HepG2 (cell line): ENCODE measurements around the gene KCTD13. TPM values are rescaled to one million over a fixed set of nuclear protein-coding genes. Genes with fewer than 3 reads are reported as not detected.

Experiments used
- ATAC-seq: fragments of 200-7000 bp; cut with Tn5 transposase; 3 replicates; pipeline ENCODE4 v1.9.1; 2020; ENCODE audit warnings: mild to moderate bottlenecking, moderate library complexity
- BruUV-seq: library from RNA; stranded (reverse); fragments of 400-500 nt; replicated peaks from 2 replicates; lab custom pipeline; 2021; lab: Mats Ljungman, UMichigan
- CTCF ChIA-PET: fragments of 300-600 bp; formaldehyde crosslinking; extraction: SDS; loops from one replicate; lab custom pipeline; 2021; ENCODE audit warnings: low total read pairs, inconsistent platforms, low intra/inter-chr PET ratio; lab: Yijun Ruan, JAX
- POLR2A ChIA-PET: fragments of 350-600 bp; sonication (Branson Sonifier 250); formaldehyde crosslinking; loops from one replicate; lab custom pipeline; 2020; ENCODE audit warnings: antibody characterized with exemption, inconsistent platforms; lab: Yijun Ruan, JAX
- DNase-seq: peaks from one replicate; pipeline ENCODE4 v3.0.0-alpha.2; 2015; ENCODE audit warnings: low spot score
- FAIRE-seq: peaks from 3 replicates; lab custom pipeline; 2011; peaks lifted over from hg19 to GRCh38; lab: Jason Lieb, UNC
- H2AFZ ChIP-seq: one replicate; pipeline ENCODE4 v1.6.1; 2011; ENCODE audit warnings: low read length, inconsistent platforms
- H3K27ac ChIP-seq: fragments of 300-600 bp; 3 replicates; pipeline ENCODE4 v1.8.0; 2011; ENCODE audit warnings: mixed run types, mild to moderate bottlenecking, mixed read lengths, low read length, inconsistent platforms; ENCODE audit not compliant: insufficient read depth; ENCODE audit errors: extremely low read length
- H3K27me3 ChIP-seq, 2 experiments: fragments of 200-600 bp in 1 of 2; 2 replicates in 1 of 2; 3 replicates in 1 of 2; pipeline versions ENCODE4 v1.6.0 to v1.8.0; 2011; ENCODE audit warnings: low read length in 2 of 2, mild to moderate bottlenecking in 2 of 2, moderate library complexity in 2 of 2, inconsistent platforms in 1 of 2; ENCODE audit not compliant: insufficient read depth in 2 of 2, control insufficient read depth in 1 of 2
- H3K36me3 ChIP-seq, 2 experiments: fragments of 200-600 bp in 1 of 2; replicated peaks in 1 of 2; 2 replicates in 1 of 2; 3 replicates in 1 of 2; pipeline versions ENCODE4 v1.5.1 to v1.8.0; 2011; ENCODE audit warnings: low read length in 2 of 2, inconsistent platforms in 1 of 2; ENCODE audit not compliant: insufficient read depth in 2 of 2, control insufficient read depth in 1 of 2
- H3K4me1 ChIP-seq: 2 replicates; pipeline ENCODE4 v1.5.1; 2012; ENCODE audit warnings: low read length, inconsistent platforms; ENCODE audit not compliant: insufficient read depth
- H3K4me2 ChIP-seq: 2 replicates; pipeline ENCODE4 v1.6.0; 2011; ENCODE audit warnings: low read depth, low read length, inconsistent platforms
- H3K4me3 ChIP-seq, 3 experiments: fragments of 200-600 bp in 1 of 3; sonication (generic), shearing (Covaris generic) in 1 of 3; replicated peaks in 1 of 3; 2 replicates each; pipeline ENCODE4 v1.5.1; 2011 to 2016; ENCODE audit warnings: low read length in 3 of 3, inconsistent platforms in 2 of 3, low read depth in 2 of 3, mild to moderate bottlenecking in 2 of 3, control low read depth in 1 of 3, mixed read lengths in 1 of 3; ENCODE audit not compliant: insufficient read depth in 1 of 3
- H3K79me2 ChIP-seq: one replicate; pipeline ENCODE4 v1.6.1; 2011; ENCODE audit warnings: low read length, inconsistent platforms; ENCODE audit not compliant: insufficient read depth
- H3K9ac ChIP-seq: 2 replicates; pipeline ENCODE4 v1.6.0; 2011; ENCODE audit warnings: mild to moderate bottlenecking, low read depth, low read length, inconsistent platforms; ENCODE audit not compliant: insufficient read depth
- H3K9me3 ChIP-seq: 2 replicates; pipeline ENCODE4 v1.5.1; 2012; ENCODE audit warnings: mild to moderate bottlenecking, low read length
- H4K20me1 ChIP-seq: 2 replicates; pipeline ENCODE4 v1.6.0; 2011; ENCODE audit warnings: inconsistent platforms, mild to moderate bottlenecking, low read length, moderate library complexity; ENCODE audit not compliant: insufficient read depth
- CEBPG ChIP-seq: IDR thresholded peaks from 2 replicates; pipeline ENCODE4 v1.6.1; 2016
- FLYWCH1 ChIP-seq: sonication (generic); formaldehyde crosslinking; IDR thresholded peaks from 2 replicates; pipeline ENCODE4 v1.8.1; 2023; ENCODE audit warnings: mild to moderate bottlenecking, missing genetic modification reagents
- ZKSCAN1 ChIP-seq: fragments of 150-350 bp; IDR thresholded peaks from 2 replicates; pipeline ENCODE4 v1.6.1; 2014; ENCODE audit warnings: low read length
- ZNF614 ChIP-seq: IDR thresholded peaks from 2 replicates; pipeline ENCODE4 v1.6.1; 2018; ENCODE audit warnings: missing biosample characterization, missing genetic modification reagents, inconsistent platforms, borderline replicate concordance
- ZNF674 ChIP-seq: sonication (generic); formaldehyde crosslinking; IDR thresholded peaks from 2 replicates; pipeline ENCODE4 v1.5.0; 2020; ENCODE audit warnings: low read depth, mild to moderate bottlenecking, missing genetic modification reagents
- WGBS: methylation state at CpG from one replicate; pipeline ENCODE4 v1.1.6; 2017; ENCODE audit warnings: low lambda C conversion rate; 5-methylcytosine and 5-hydroxymethylcytosine counted together
- in situ Hi-C: cut with HindIII; loops from 2 replicates; pipeline ENCODE4 v1.10.0; 2017; ENCODE audit warnings: low pct_unique_long_range_greater_than_20kb; ENCODE audit not compliant: extremely low pct_ligation_motif_present
- intact Hi-C: fragments of 100-400 bp; cut with micrococcal nuclease; formaldehyde crosslinking; loops from one replicate; pipeline ENCODE4 v1.10.0; 2022; ENCODE audit not compliant: unreplicated experiment
- polyA plus RNA-seq, 8 experiments: library from polyadenylated mRNA; depleted of rRNA in 3 of 8; stranded (reverse) in 7 of 8; unstranded in 1 of 8; fragments of >200 nt; fragmentation: Illumina TruSeq in 4 of 8; extraction: Trizol in 4 of 8; gene quantifications; 2 replicates each; pipeline versions ENCODE4 v1.2.1 to v1.2.3, GENCODE V29; 2011 to 2016; ENCODE audit warnings: low read depth in 4 of 8, missing spikeins in 1 of 8, mixed read lengths in 1 of 8; ENCODE audit not compliant: insufficient read depth in 1 of 8
- total RNA-seq, 5 experiments: library from RNA; depleted of rRNA; stranded (reverse); fragments of >200 nt; fragmentation: Illumina TruSeq; extraction: Trizol; gene quantifications; 2 replicates each; pipeline ENCODE4 v1.2.3, GENCODE V29; 2016; ENCODE audit warnings: low read depth in 1 of 5
- TF ChIP-seq, protein P1 (sequence below): sonication (generic); formaldehyde crosslinking; IDR thresholded peaks from 2 replicates; pipeline ENCODE4 v1.4.0; 2020; ENCODE audit warnings: missing genetic modification reagents, borderline replicate concordance
- TF ChIP-seq, protein P2 (sequence below): IDR thresholded peaks from 2 replicates; pipeline ENCODE4 v1.6.1; 2016; ENCODE audit warnings: low read depth, control low read depth
- TF ChIP-seq, protein P3 (sequence below): sonication (generic); formaldehyde crosslinking; IDR thresholded peaks from 2 replicates; pipeline ENCODE4 v1.4.0; 2020; ENCODE audit warnings: missing genetic modification reagents
- TF ChIP-seq, protein P4 (sequence below): sonication (generic); formaldehyde crosslinking; IDR thresholded peaks from 2 replicates; pipeline ENCODE4 v1.8.1; 2023; ENCODE audit warnings: missing genetic modification reagents, inconsistent platforms, borderline replicate concordance
- TF ChIP-seq, protein P5 (sequence below): sonication (generic); formaldehyde crosslinking; IDR thresholded peaks from 2 replicates; pipeline ENCODE4 v1.4.0; 2020; ENCODE audit warnings: missing genetic modification reagents, borderline replicate concordance

The KCTD13 gene
- total and polyA plus RNA-seq, 2 of the 13 experiments (the other 11 are each of a cell fraction or from before 2014, with no cell fraction given) = 6.3 to 14.7 TPM

DNA sequence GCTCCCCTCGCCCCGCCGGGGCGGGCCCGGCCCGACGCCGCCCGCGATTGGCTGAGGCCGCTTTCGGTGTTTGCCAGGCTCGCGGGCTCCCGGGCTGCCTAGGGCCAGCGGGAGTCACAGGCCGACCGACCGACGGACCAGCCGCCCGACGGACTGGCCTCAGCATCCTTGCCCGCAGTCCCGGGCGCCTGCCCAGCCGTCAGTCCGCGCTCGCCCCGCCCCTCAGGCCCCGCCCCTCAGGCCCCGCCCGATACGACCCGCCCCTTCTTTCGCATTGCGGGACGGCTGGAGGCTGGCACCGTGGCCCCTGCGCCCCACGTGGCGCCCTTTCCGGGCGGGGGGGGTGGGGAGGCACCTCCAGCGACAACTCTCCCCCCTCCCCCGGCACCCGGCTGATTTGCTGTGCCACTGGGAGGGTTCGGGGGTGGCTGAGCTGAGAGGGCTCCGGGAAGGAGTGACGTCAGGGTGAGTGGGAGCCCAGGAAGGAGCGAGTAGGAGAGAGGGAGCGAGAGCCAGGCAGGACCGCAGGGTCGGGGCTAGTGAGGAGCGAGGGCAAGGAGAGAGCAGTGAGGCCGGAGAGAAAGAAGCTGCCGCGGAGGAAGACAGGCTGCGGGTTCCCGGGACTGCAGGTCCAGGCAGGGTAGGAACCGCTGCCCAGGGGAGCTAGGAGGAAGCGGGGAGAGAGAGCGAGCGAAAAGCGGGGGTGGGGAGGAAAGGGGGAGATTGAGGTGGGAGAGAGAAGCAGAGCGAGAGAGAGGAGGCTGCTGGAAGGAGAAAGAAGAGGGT is 25.7 kb downstream of the KCTD13 start, which contains the start of gene ASPHD1:
TSS of gene ASPHD1 (plus strand) at position 387 of the 786 bp plus-strand sequence. CDS start 484 bp downstream, outside the sequence.
- FAIRE-seq = no peak
- peak within 1 kb of the TSS; percentile 84 to 99 (median 86) for H3K4me3 ChIP-seq
- H2AFZ ChIP-seq = no peak within 1 kb of the TSS
- peak within 1 kb of the TSS; percentile 99 for H3K4me2 ChIP-seq
- BruUV-seq = no TSS peak
- intact Hi-C loops (loop anchor here (2.0 to 5.0 kb wide), 2 partner anchors 37 to 62 kb away; partner anchors contain the start of genes CDIPT and TMEM219), in situ Hi-C loops (no loop called here)
- no peaks in the 10 kb centered on the region for H3K9me3 ChIP-seq
- ChIA-PET CTCF (no interaction called here), POLR2A (interaction anchor here (0.6 to 3.8 kb wide), 35 partner anchors 8 to 221 kb away, joined by 3 to 68 read pairs (median 7); partner anchors contain the start of genes ALDOA, CDIPT, KCTD13 and KIF22)
- no peaks in the 10 kb centered on the region; a peak in 1 of 5 replicates for H3K27me3 ChIP-seq
- DNase-seq = peak; percentile 86
- H4K20me1 ChIP-seq = peaks cover 5% of the 10 kb centered on the region; the same call in 1 of the 2 replicates
- ATAC-seq = peak; percentile 72
- peak within 1 kb of the TSS; percentile 71 for H3K27ac ChIP-seq
- H3K9ac ChIP-seq = peak within 1 kb of the TSS; percentile 83
- 1% methylated on average over 42 of the region's 67 CpGs for WGBS
- peaks cover 1 to 10% of the 10 kb centered on the region in 2 experiments; a peak in 2 of 5 replicates for H3K36me3 ChIP-seq
- peaks cover 19% of the 10 kb centered on the region for H3K79me2 ChIP-seq
- peaks cover 45% of the 10 kb centered on the region for H3K4me1 ChIP-seq
- TF ChIP-seq, protein P1, sequence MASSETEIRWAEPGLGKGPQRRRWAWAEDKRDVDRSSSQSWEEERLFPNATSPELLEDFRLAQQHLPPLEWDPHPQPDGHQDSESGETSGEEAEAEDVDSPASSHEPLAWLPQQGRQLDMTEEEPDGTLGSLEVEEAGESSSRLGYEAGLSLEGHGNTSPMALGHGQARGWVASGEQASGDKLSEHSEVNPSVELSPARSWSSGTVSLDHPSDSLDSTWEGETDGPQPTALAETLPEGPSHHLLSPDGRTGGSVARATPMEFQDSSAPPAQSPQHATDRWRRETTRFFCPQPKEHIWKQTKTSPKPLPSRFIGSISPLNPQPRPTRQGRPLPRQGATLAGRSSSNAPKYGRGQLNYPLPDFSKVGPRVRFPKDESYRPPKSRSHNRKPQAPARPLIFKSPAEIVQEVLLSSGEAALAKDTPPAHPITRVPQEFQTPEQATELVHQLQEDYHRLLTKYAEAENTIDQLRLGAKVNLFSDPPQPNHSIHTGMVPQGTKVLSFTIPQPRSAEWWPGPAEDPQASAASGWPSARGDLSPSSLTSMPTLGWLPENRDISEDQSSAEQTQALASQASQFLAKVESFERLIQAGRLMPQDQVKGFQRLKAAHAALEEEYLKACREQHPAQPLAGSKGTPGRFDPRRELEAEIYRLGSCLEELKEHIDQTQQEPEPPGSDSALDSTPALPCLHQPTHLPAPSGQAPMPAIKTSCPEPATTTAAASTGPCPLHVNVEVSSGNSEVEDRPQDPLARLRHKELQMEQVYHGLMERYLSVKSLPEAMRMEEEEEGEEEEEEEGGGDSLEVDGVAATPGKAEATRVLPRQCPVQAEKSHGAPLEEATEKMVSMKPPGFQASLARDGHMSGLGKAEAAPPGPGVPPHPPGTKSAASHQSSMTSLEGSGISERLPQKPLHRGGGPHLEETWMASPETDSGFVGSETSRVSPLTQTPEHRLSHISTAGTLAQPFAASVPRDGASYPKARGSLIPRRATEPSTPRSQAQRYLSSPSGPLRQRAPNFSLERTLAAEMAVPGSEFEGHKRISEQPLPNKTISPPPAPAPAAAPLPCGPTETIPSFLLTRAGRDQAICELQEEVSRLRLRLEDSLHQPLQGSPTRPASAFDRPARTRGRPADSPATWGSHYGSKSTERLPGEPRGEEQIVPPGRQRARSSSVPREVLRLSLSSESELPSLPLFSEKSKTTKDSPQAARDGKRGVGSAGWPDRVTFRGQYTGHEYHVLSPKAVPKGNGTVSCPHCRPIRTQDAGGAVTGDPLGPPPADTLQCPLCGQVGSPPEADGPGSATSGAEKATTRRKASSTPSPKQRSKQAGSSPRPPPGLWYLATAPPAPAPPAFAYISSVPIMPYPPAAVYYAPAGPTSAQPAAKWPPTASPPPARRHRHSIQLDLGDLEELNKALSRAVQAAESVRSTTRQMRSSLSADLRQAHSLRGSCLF (CRISPR knock-in tag) = no peak
- TF ChIP-seq, protein P2, sequence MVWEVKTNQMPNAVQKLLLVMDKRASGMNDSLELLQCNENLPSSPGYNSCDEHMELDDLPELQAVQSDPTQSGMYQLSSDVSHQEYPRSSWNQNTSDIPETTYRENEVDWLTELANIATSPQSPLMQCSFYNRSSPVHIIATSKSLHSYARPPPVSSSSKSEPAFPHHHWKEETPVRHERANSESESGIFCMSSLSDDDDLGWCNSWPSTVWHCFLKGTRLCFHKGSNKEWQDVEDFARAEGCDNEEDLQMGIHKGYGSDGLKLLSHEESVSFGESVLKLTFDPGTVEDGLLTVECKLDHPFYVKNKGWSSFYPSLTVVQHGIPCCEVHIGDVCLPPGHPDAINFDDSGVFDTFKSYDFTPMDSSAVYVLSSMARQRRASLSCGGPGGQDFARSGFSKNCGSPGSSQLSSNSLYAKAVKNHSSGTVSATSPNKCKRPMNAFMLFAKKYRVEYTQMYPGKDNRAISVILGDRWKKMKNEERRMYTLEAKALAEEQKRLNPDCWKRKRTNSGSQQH (CRISPR knock-in tag) = peak; percentile 77; the same call in 1 of the 2 replicates
- TF ChIP-seq, protein P3, sequence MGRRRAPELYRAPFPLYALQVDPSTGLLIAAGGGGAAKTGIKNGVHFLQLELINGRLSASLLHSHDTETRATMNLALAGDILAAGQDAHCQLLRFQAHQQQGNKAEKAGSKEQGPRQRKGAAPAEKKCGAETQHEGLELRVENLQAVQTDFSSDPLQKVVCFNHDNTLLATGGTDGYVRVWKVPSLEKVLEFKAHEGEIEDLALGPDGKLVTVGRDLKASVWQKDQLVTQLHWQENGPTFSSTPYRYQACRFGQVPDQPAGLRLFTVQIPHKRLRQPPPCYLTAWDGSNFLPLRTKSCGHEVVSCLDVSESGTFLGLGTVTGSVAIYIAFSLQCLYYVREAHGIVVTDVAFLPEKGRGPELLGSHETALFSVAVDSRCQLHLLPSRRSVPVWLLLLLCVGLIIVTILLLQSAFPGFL (CRISPR knock-in tag) = no peak
- TF ChIP-seq ZKSCAN1 = no peak
- TF ChIP-seq, protein P4, sequence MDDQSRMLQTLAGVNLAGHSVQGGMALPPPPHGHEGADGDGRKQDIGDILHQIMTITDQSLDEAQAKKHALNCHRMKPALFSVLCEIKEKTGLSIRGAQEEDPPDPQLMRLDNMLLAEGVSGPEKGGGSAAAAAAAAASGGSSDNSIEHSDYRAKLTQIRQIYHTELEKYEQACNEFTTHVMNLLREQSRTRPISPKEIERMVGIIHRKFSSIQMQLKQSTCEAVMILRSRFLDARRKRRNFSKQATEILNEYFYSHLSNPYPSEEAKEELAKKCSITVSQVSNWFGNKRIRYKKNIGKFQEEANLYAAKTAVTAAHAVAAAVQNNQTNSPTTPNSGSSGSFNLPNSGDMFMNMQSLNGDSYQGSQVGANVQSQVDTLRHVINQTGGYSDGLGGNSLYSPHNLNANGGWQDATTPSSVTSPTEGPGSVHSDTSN (CRISPR knock-in tag) = no peak
- no peak for TF ChIP-seq CEBPG (CRISPR knock-in tag)
- TF ChIP-seq, protein P5, sequence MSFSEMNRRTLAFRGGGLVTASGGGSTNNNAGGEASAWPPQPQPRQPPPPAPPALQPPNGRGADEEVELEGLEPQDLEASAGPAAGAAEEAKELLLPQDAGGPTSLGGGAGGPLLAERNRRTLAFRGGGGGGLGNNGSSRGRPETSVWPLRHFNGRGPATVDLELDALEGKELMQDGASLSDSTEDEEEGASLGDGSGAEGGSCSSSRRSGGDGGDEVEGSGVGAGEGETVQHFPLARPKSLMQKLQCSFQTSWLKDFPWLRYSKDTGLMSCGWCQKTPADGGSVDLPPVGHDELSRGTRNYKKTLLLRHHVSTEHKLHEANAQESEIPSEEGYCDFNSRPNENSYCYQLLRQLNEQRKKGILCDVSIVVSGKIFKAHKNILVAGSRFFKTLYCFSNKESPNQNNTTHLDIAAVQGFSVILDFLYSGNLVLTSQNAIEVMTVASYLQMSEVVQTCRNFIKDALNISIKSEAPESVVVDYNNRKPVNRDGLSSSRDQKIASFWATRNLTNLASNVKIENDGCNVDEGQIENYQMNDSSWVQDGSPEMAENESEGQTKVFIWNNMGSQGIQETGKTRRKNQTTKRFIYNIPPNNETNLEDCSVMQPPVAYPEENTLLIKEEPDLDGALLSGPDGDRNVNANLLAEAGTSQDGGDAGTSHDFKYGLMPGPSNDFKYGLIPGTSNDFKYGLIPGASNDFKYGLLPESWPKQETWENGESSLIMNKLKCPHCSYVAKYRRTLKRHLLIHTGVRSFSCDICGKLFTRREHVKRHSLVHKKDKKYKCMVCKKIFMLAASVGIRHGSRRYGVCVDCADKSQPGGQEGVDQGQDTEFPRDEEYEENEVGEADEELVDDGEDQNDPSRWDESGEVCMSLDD (CRISPR knock-in tag) = peak; percentile 91; the same call in 1 of the 2 replicates
- TF ChIP-seq ZNF674 (CRISPR knock-in tag) = peak; percentile 91; the same call in 1 of the 2 replicates
- TF ChIP-seq FLYWCH1 (CRISPR knock-in tag) = 0 out of 2 replicates have a peak, but pooled peaks have one; percentile 78
- TF ChIP-seq ZNF614 = no peak
